Thyroid gland (tissue), 4 donors: Measurements from ENCODE around the gene PHF19.

ENCODE experiments used
- CTCF ChIP-seq, 6 experiments: fragments of 200-600 bp in 3 of 6; fragments of 450-650 bp in 3 of 6; sonication (generic) in 3 of 6; IDR thresholded peaks; one replicate each; pipeline ENCODE4 v1.5.1; 2016 to 2019; ENCODE audit warnings: antibody characterized with exemption in 6 of 6, mild to moderate bottlenecking in 2 of 6, inconsistent platforms in 1 of 6, moderate library complexity in 1 of 6
- POLR2A ChIP-seq, 2 donors: fragments of 450-650 bp; IDR thresholded peaks; one replicate each; pipeline ENCODE4 v1.6.1; 2017; ENCODE audit warnings: antibody characterized with exemption in 2 of 2, mild to moderate bottlenecking in 2 of 2, moderate library complexity in 1 of 2

- TF ChIP-seq CTCF (IDR thresholded peaks at IDR 0.05), result no peak
- TF ChIP-seq POLR2A (IDR thresholded peaks at IDR 0.05), result no peak
Observed at GRCh38 chr9:120886490-120886967, 9.5 kb upstream of the PHF19 start.
